GM18873 (cell line): ENCODE data around the gene GRM1.

ENCODE experiments used
- ATAC-seq: cut with Tn5 transposase; IDR thresholded peaks from one replicate; pipeline ENCODE4 v1.9.1; 2021; ENCODE audit warnings: mild to moderate bottlenecking, moderate library complexity, moderate number of reproducible peaks; ENCODE audit not compliant: unreplicated experiment, low FRiP score

Gene GRM1

DNA sequence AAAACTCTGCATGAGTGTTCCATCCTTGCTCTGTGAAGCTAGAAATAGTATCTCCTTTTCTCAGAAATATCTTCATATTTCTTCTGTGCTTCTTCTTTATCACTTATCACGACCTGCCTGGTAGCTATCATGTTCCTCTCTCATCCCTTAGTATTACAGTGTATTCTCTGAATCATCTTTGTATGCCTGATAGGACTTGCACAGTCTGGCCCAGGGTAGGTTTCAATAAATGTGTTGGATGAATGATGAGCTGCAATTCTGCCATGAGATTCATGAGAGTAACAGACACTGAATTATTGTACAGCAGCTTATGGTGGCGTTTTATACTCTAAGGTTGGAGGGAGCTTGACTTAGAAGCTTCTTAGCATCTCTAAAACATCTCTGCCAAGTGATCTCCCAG lies 66.6 kb downstream of the GRM1 start:
- ATAC-seq: no peak

GRCh38 chr6:146097586-146097985 lies 68.7 kb downstream of the GRM1 start:
- ATAC-seq: no peak

DNA sequence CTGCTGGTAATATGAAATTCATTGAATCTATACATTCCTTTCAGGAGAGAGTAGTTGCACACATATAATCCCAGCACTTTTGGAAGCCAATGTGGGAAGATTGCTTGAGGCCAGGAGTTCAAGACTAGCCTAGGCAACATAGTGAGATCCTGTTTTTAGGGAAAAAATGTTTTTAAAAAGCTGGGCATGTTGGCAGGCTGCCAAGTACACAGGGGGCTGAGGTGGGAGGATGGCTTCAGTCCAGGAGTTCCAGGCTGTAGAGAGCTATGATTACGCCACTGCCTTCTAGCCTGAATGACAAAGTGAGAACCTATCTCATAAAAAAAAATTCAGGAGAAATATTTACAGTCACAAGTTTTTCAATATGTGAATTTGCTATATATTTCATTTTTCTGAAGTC lies 71.9 kb downstream of the GRM1 start:
- ATAC-seq: no peak

GRCh38 chr6:146103416-146104072 lies 74.7 kb downstream of the GRM1 start:
- ATAC-seq: no peak

DNA sequence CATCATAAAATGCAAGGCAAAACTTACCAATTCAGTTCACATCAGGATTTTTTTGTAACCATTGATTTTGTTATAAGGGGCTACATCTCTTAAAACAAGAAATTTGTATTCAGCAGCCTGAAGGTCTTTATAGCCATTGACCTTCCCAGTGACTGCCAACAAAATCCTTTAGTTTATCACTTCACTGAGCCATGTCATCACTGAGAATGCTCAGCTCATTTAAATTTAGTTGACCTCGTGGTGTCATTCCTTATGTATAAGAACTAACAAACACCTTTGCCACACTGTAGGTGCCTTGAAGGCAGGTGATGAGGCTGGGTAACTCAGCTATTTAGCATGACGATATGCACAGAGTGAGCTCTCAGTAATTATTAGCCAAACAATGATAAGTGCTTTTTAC lies 77.7 kb downstream of the GRM1 start:
- no peak for ATAC-seq

GRCh38 chr6:146110990-146111389 lies 82.1 kb downstream of the GRM1 start:
- no peak for ATAC-seq

- ATAC-seq: no peak
Measured at GRCh38 chr6:146111881-146112450, 83.1 kb downstream of the GRM1 start.

DNA sequence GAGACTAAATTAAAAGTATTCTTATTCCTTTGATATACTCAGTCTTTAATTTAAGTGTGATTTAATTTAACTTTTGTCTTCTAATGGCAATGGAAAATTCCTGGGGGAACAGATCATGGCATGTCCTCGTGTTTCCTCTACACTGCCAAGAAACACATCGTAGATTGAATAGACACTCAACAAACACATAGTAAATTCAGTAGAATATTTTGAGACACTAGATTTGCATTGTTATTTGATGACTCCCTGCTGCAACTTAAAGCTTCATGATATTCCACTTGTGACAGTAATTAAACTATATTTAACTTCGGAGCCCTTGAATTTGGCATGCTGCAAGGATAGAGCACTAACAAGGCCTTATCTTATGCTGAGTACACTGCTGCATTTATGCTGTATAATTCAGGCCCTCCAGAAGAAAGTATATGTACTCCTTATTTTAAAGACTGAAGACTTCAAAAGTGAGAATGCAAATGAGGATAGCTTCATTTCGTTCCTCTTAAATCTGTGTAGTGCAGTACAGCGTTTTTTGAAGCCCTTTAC lies 84.3 kb downstream of the GRM1 start:
- ATAC-seq: no peak

DNA sequence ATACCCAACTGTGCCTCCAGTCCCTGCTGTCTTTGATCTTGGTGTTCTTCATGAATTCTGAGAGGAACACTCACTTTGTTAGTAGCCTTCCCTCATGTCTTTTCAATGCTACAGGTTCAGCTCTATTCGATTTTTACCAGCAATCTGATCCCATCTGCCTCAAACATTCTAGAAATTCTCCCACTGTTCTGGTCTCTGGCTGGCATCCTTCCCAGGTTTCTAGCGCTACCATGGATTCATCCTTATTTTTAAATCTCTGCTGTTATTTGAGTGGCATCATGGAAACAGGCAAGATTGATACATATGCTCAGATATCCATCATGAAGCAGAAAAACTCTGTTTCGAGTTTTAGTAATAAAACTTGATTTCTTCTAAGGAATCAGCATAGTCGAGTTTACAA lies 94.8 kb downstream of the GRM1 start:
- no peak for ATAC-seq

DNA sequence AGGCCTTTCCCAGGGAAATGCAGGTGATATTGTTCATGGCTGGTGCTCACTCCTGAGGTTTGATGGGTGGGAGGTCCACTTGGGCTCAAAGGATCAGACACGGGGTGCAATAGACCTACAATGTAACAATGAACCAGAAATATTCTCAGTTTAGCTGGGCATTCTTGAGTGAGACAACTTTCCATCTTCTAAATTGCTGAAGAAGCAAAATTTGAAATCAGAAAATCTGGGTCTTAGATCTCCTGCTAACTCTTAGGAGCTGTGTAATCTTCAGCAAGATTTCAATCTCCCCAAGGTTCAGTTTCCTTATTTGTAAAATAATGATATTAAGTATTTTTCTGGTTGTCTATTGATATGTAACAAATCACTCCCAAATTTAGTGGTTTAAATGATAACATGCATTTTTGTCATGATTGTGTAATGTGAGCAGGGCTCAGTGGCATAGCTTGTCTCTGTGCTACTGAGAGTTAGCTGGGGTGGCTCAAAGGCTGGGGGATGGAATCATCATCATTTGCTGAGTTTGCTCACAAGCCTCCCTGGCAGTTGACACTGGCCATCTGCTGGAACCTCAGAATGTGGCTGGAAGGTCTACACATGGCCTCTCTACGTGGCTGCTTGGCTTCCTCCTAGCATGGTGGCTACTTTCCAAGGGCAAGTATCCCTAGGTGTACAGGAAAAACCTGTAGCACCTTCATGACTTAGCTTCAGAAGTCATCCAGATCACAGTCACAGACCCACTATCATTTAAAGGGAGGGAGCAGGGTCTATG lies 98.8 kb downstream of the GRM1 start:
- ATAC-seq: no peak

- ATAC-seq: no peak
Measured at GRCh38 chr6:146133866-146134265, 105.0 kb downstream of the GRM1 start.

GRCh38 chr6:146135167-146135566 lies 106.3 kb downstream of the GRM1 start:
- ATAC-seq: no peak

DNA sequence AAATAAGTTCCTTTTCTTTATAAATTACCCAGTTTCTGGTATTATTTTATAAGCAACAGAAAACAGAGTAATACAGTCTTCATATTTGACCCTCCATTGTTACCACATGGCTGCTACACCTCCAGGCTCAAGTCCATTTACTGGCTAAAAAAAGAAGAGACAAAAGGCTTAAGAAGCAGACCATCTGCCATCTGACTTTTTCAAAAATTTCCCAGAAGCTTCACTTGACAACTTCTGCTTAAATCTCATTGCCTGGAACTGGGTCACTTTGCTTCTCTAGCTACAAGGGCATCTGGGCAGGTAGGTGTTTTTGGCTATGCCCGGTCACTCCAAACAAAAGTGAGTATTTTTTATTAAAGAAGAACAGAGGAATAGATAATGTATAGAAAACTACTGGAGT lies 118.0 kb downstream of the GRM1 start:
- no peak for ATAC-seq

DNA sequence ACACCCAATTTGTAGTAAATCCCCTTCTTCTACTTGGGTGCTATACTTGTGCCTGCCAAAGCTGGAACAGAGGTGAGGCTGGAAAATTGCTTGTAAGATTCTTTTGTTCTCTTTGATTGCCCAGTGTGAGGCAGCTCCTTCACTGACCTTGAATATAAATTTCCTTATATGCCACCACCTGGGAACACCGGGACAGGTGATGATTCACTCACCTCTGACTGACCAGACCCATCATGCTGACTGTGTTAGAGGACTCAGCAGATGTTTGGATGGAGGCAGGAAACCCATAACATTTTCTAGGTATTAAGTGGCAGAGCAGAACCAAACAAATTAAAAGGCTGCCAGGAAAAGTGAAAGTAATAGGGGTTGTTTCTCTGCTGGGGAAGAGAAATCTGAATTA lies 120.9 kb downstream of the GRM1 start:
- ATAC-seq: no peak

- peak; percentile 99 for ATAC-seq
Measured at GRCh38 chr6:146153040-146153758, 124.3 kb downstream of the GRM1 start.

- ATAC-seq: peak; percentile 35
Measured at GRCh38 chr6:146154197-146154596, 125.3 kb downstream of the GRM1 start.

GRCh38 chr6:146161664-146162063 lies 132.8 kb downstream of the GRM1 start:
- no peak for ATAC-seq

DNA sequence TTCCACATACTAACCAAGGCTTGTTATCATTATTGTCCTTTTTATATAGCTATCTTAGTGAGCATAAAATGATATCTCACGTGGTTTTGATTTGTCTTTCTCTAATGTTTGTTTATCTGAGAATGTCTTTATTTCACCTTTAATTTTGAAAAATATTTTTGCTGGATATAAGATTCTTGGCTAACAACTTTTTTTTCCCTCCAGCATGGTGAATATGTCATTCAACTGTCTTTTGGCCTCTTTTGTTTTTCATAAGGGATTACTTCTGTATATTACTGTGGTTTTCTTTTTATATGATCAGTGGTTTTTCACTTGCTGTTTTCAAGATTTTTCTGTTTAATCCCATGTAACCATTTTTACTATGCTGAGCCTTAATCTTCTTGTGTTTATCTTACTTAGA lies 141.0 kb downstream of the GRM1 start:
- ATAC-seq: no peak

DNA sequence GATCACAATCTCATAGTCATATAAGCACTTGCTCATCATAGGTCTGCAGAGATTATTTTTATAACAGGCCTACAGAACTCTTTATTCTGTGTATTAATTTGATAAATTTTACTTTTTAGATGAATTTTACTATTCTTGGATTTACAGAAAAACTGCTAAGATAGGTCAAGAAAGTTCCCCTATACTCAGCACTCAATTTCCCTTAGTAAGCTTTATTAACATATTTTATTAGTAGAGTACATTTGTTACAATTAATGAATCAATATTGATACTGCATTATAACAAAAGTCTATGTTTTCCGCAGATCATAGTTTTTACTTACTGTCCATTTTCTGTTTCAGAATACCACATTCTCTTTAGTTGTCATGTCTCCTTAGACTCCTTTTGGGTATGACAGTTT lies 148.9 kb downstream of the GRM1 start:
- ATAC-seq: no peak

DNA sequence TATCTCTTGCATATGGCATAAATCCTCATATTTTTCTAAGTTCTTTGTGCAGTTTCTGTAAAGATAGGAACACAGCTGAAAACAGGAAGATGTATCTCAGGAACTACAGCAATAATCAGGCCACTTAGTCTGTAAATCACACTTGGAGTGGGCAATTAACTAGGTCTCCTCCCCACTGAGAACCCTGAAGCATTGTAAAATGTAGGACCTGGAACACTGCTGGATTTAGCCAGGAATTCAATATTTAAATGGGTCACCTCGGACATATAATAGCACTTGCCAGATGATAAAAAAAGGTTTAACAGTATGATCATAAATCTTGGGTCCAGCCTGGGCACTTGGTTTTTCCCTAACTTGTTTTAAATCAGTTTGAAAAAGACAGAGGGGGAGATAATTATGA lies 155.0 kb downstream of the GRM1 start:
- no peak for ATAC-seq

DNA sequence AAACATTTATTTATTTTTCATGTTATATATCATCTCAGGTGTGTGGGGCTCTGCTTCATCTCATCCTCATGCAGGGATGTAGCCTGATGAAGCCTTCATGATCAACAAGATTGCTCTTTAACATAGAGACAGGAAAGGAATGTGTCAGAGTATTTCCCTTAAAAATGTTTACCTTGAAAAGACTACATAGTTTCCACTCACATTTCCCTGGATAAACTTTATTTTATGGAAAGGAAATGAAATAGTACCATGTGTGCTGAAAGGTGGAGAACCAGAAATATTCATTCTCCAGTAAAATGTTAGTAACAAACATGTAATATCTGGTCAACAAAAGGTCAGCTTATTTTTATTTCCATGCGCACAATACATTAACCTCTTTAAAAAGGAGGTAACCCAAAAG lies 155.8 kb downstream of the GRM1 start:
- ATAC-seq: no peak
